ENCODE data around the gene FBXO24.

FBXO24 gene

DNA sequence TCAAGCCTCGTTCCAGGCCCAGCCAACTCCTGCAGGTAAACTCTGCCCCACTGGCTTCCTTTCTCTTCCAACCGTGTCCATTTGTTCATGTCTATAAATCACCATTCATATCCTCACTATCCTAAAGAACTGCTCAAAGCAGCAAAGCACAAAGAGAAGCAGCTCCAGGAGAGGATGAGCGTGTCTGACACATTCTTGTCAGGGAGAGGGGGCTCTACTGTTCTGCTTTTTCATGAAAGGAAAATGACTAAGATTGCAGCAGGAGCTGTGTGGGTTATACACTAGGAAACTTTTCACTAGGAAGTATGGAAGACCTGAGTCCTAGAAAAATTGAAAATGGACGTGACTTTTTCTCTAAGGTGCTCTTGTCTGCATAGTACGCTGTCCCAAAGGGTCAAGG is 30.4 kb upstream of the FBXO24 start:
- ChIA-PET POLR2A (no interaction called here), CTCF (interaction anchor here (3.8 to 18.3 kb wide), 4 partner anchors 10 to 90 kb away, joined by 59 to 421 read pairs (median 326); partner anchors contain the start of genes AGFG2, NYAP1, SPACDR and TSC22D4)
- TF ChIP-seq, protein P1, sequence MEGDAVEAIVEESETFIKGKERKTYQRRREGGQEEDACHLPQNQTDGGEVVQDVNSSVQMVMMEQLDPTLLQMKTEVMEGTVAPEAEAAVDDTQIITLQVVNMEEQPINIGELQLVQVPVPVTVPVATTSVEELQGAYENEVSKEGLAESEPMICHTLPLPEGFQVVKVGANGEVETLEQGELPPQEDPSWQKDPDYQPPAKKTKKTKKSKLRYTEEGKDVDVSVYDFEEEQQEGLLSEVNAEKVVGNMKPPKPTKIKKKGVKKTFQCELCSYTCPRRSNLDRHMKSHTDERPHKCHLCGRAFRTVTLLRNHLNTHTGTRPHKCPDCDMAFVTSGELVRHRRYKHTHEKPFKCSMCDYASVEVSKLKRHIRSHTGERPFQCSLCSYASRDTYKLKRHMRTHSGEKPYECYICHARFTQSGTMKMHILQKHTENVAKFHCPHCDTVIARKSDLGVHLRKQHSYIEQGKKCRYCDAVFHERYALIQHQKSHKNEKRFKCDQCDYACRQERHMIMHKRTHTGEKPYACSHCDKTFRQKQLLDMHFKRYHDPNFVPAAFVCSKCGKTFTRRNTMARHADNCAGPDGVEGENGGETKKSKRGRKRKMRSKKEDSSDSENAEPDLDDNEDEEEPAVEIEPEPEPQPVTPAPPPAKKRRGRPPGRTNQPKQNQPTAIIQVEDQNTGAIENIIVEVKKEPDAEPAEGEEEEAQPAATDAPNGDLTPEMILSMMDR (IDR thresholded peaks at IDR 0.05; ENCODE audit: insufficient read depth, low read length, missing control alignments): no peak
- no peak overlapping the region for H3K4me3 ChIP-seq (ENCODE audit: low read depth, low read length)
- DNase-seq (ENCODE audit: low read depth, low spot score): no peak

DNA sequence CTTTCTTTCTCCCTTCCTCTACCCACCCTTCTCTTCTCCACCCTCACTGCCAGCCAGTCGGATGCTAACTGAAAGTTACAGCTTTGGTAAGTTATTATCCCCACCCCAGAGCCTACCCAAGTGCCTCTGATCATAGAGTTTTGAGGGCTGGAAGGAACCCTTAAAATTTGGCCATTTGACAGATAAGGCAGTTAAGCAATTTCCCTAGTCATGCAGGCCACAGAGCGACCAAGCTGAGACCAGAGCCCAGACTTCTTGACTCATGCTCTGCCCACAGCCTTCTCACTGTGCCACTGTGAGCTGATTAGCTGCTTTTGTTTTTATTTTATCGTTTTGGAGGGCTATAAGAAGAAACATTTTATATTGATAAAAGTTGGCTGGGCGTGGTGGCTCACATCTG is 29.6 kb upstream of the FBXO24 start:
- H3K4me3 ChIP-seq (ENCODE audit: low read depth, low read length): no peak overlapping the region
- DNase-seq (ENCODE audit: low read depth, low spot score): no peak
- ChIA-PET POLR2A (interaction anchor here (1.0 kb wide), 1 partner anchor 12 kb away, joined by 3 read pairs; no protein-coding TSS in a partner anchor), CTCF (interaction anchor here (3.8 to 18.3 kb wide), 4 partner anchors 9 to 91 kb away, joined by 59 to 421 read pairs (median 326); partner anchors contain the start of genes AGFG2, NYAP1, SPACDR and TSC22D4)
- TF ChIP-seq, protein P1 (IDR thresholded peaks at IDR 0.05; ENCODE audit: insufficient read depth, low read length, missing control alignments): no peak

DNA sequence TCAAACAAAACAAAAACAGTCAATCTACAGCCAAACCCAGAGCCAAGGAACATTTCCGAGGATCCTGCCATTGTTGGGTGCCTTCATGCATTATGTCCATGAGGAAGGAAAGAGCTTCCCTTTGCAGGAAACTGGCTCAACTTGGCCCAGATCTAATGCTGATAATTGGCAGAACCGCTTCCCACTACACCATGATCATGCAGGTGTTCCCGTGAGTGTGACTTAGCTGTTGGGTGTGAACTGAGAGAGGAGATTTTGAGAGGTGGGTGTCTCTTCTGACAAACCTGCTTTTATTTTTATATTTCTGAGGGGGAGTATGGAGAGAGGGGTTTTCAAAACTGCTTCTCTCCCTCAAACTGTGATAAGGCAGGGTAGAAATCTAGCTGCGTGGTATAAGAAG is 27.0 kb upstream of the FBXO24 start:
- POLR2A ChIA-PET: interaction anchor here (1.0 to 2.4 kb wide), 2 partner anchors 27 to 130 kb away, joined by 7 to 16 read pairs; partner anchors contain the start of genes FBXO24, LRCH4 and ZCWPW1
- CTCF ChIA-PET: interaction anchor here (0.7 to 18.3 kb wide), 32 partner anchors 9 to 298 kb away, joined by 3 to 421 read pairs (median 5); partner anchors contain the start of genes ACTL6B, AGFG2, FBXO24 and LRCH4
- TF ChIP-seq, protein P1 (IDR thresholded peaks at IDR 0.05; ENCODE audit: insufficient read depth, low read length, missing control alignments): no peak
- no peak overlapping the region for H3K4me3 ChIP-seq (ENCODE audit: low read depth, low read length)
- DNase-seq (ENCODE audit: low read depth, low spot score): no peak

DNA sequence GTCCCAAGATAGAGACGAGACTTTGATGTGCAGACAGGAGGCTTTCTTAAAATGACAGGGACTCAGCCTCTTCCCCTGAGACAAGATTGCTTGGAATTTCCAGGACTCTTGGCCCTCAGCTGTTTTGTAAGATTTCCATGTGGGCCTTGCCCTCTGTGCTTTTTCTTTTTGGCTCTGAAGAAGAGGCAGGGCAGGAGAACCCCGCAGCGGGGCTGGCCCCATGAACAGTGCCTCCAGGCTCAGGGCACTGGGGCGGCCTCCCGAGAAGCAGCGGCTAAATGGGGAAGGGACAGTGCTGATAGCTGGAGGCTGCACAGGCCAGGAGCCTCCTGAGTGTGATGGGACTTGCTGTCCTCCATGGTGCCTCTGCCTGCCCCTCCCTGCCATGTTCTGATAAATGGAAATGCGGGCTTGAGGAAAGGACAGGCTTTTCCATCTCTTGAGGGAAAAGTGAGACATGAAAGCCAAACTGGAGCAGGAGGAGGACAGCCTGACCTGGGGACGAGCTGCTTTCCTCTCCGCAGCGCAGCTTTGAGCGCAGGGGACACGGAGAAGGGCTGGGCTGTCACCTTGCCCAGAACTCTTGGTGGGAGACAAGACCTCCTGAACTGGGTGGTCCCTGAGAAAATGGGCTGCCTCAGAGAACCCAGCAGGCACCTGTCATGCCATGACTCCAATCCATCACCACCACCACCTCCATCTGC is 24.5 kb upstream of the FBXO24 start:
- TF ChIP-seq, protein P1 (IDR thresholded peaks at IDR 0.05; ENCODE audit: insufficient read depth, low read length, missing control alignments): no peak
- no peak overlapping the region for H3K4me3 ChIP-seq (ENCODE audit: low read depth, low read length)
- CTCF ChIA-PET: interaction anchor here (0.8 to 18.3 kb wide), 10 partner anchors 9 to 130 kb away, joined by 3 to 421 read pairs (median 24); partner anchors contain the start of genes AGFG2, FBXO24, LRCH4 and NYAP1
- POLR2A ChIA-PET: interaction anchor here (2.4 kb wide), 1 partner anchor 24 kb away, joined by 16 read pairs; the partner anchor contains the start of genes FBXO24 and LRCH4
- no peak for DNase-seq (ENCODE audit: low read depth, low spot score)

DNA sequence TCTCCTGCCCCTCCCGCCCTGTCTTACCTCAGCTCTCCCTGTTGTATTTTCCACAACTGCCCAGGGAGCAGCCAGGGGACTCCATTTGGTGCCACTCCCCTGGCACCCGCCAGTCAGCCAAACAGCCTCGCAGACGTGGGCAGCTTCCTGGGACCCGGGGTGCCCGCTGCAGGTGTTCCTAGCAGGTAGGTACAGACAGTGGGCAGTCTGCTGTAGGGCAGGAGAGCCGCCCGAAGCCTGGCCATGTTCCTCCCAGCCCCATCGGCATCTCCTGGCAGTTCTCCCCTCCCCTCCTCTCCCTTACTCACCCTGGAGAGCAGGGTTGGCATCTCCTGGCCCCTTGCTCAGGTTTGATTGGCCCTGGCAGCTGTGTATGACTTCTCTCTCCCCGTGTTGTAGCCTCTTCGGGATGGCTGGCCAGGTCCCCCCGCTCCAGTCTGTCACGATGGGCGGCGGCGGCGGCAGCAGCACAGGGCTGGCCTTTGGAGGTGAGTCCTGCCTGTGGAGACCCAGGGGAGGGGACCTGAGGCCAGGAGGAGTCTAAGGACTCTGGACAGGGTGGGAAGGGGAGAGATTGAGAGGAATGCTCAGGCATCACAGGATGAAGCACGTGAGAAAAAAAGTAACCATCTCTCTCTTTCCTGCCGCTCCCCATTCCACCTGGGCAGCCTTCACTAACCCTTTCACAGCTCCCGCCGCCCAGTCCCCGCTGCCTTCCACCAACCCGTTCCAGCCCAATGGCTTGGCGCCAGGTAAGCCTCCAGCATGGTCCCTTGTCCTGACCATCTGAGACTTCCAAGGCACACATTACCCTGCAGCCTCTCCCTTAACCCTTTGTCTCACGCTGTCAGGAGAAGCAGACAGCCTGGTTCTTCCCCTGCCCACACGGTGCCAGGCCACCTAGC is 23.7 kb upstream of the FBXO24 start:
- H3K4me3 ChIP-seq (ENCODE audit: low read depth, low read length): no peak overlapping the region
- no peak for DNase-seq (ENCODE audit: low read depth, low spot score)
- CTCF ChIA-PET: interaction anchor here (0.8 to 18.3 kb wide), 18 partner anchors 6 to 163 kb away, joined by 3 to 421 read pairs (median 10); partner anchors contain the start of genes AGFG2, FBXO24, LRCH4 and NYAP1
- TF ChIP-seq, protein P1 (IDR thresholded peaks at IDR 0.05; ENCODE audit: insufficient read depth, low read length, missing control alignments): no peak
- POLR2A ChIA-PET: no interaction called here

Measured in AG04449 (cell line).